GM23248 (cell line): Measurements from ENCODE around the gene UBXN11. TPM values are rescaled to one million over a fixed set of nuclear protein-coding genes. Genes with fewer than 3 reads are reported as not detected.

Source experiments
- DNase-seq: peaks from one replicate; pipeline ENCODE4 v3.0.0-alpha.2; 2015
- H2AFZ ChIP-seq: fragments of 200-600 bp; sonication (generic); 2 replicates; pipeline ENCODE4 v1.6.1; 2016; ENCODE audit warnings: antibody characterized with exemption
- H3F3A ChIP-seq: fragments of 200-600 bp; sonication (generic); 2 replicates; pipeline ENCODE4 v1.6.1; 2016; ENCODE audit warnings: mild to moderate bottlenecking, antibody characterized with exemption, mixed run types; ENCODE audit not compliant: insufficient read depth
- H3K27ac ChIP-seq: fragments of 200-600 bp; sonication (generic); 2 replicates; pipeline ENCODE4 v1.5.1; 2016; ENCODE audit warnings: mild to moderate bottlenecking
- H3K27me3 ChIP-seq: fragments of 200-600 bp; sonication (generic); replicated peaks from 2 replicates; pipeline ENCODE4 v1.6.1; 2016; ENCODE audit warnings: mild to moderate bottlenecking; ENCODE audit not compliant: insufficient read depth
- H3K36me3 ChIP-seq: fragments of 200-600 bp; sonication (generic); 2 replicates; pipeline ENCODE4 v1.6.1; 2016; ENCODE audit warnings: low read depth, mild to moderate bottlenecking
- H3K4me1 ChIP-seq: fragments of 200-600 bp; sonication (generic); 2 replicates; pipeline ENCODE4 v1.6.1; 2016; ENCODE audit warnings: mild to moderate bottlenecking; ENCODE audit not compliant: insufficient read depth
- H3K4me2 ChIP-seq: fragments of 200-600 bp; sonication (generic); one replicate; pipeline ENCODE4 v1.6.1; 2016; ENCODE audit warnings: mild to moderate bottlenecking; ENCODE audit not compliant: unreplicated experiment
- H3K4me3 ChIP-seq: fragments of 200-600 bp; sonication (generic); 2 replicates; pipeline ENCODE4 v1.5.1; 2016; ENCODE audit warnings: mild to moderate bottlenecking
- H3K79me2 ChIP-seq: fragments of 200-600 bp; sonication (generic); 2 replicates; pipeline ENCODE4 v1.6.1; 2016; ENCODE audit warnings: mild to moderate bottlenecking; ENCODE audit not compliant: insufficient read depth
- H3K9ac ChIP-seq: fragments of 200-600 bp; sonication (generic); 2 replicates; pipeline ENCODE4 v1.6.1; 2016; ENCODE audit warnings: mild to moderate bottlenecking
- H3K9me2 ChIP-seq: fragments of 200-600 bp; sonication (generic); 2 replicates; pipeline ENCODE4 v1.6.1; 2016; ENCODE audit warnings: mixed run types, mild to moderate bottlenecking, moderate library complexity; ENCODE audit not compliant: insufficient read depth
- H3K9me3 ChIP-seq: fragments of 200-600 bp; sonication (generic); one replicate; pipeline ENCODE4 v1.6.1; 2017; ENCODE audit warnings: low read depth
- H4K20me1 ChIP-seq: fragments of 200-600 bp; sonication (generic); 2 replicates; pipeline ENCODE4 v1.6.0; 2016; ENCODE audit not compliant: insufficient read depth
- EZH2 ChIP-seq: fragments of 200-600 bp; sonication (generic); IDR thresholded peaks from 2 replicates; pipeline ENCODE4 v1.6.1; 2018; ENCODE audit warnings: antibody characterized with exemption, mild to moderate bottlenecking; ENCODE audit not compliant: insufficient read depth, poor library complexity, severe bottlenecking
- EZH2phosphoT487 ChIP-seq: fragments of 200-600 bp; sonication (generic); IDR thresholded peaks from 2 replicates; pipeline ENCODE4 v1.6.1; 2018; ENCODE audit warnings: antibody characterized with exemption, moderate library complexity, mild to moderate bottlenecking, low read depth; ENCODE audit not compliant: insufficient read depth
- WGBS, 2 experiments: methylation state at CpG; one replicate each; pipeline ENCODE4 v1.1.6; 2015 to 2017; ENCODE audit warnings: low lambda C conversion rate in 2 of 2, low coverage in 1 of 2; ENCODE audit errors: missing lambda C conversion rate in 2 of 2; 5-methylcytosine and 5-hydroxymethylcytosine counted together
- in situ Hi-C: fragments of 300-500 bp; cut with MboI; formaldehyde crosslinking; loops from 2 replicates; pipeline ENCODE4 v1.15.0; 2020
- polyA plus RNA-seq: library from polyadenylated mRNA; unstranded; fragments of >200 nt; fragmentation: Nextera tagmentation; extraction: Ambion mirVana; gene quantifications from 2 replicates; pipeline ENCODE4 v1.2.1, GENCODE V29; 2016
- total RNA-seq: library from RNA; depleted of rRNA; stranded (reverse); fragments of >200 nt; shearing (Covaris generic); gene quantifications from 2 replicates; pipeline ENCODE4 v1.2.3, GENCODE V29; 2014

UBXN11 gene
- total and polyA plus RNA-seq, 2 experiments from 2014 or later: 5.8 to 12.7 TPM

DNA sequence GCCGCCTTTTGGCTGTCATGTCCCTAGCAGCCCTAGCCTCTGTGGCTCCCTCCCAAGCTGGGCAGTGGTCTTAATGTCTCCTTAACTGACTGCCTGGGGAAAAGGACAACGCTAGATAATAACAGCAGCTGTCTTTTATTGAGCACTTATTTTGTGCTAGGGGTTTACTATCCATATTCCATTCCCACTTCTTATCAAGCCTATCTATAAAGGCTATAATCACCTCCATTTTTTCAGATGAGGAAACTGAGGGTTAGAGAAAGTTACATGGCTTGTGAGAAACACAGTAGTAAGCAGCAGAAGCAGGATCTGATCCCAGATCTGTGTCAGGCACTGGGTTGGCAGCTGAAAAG lies 20.4 kb downstream of the UBXN11 start:
- Histone ChIP-seq H3K27ac (0 out of 2 replicates have a peak overlapping the region, but pooled peaks have one; percentile 24), H4K20me1 (peaks cover 3% of the 10 kb centered on the region; the same call in 1 of the 2 replicates), H3K36me3 (0 out of 2 replicates have a peak, but pooled peaks cover 7% of the 10 kb centered on the region), H3K9me3 (no peaks in the 10 kb centered on the region), H3K79me2 (peaks cover 23% of the 10 kb centered on the region), H3K4me2 (no peak overlapping the region), H3K27me3 (no peaks in the 10 kb centered on the region), H3F3A (peaks cover 57% of the 10 kb centered on the region), H3K4me3 (no peak overlapping the region), H2AFZ (no peak overlapping the region), H3K9ac (no peak overlapping the region), H3K4me1 (peaks cover 37% of the 10 kb centered on the region), H3K9me2 (no peaks in the 10 kb centered on the region)
- 79 to 100% methylated on average over 1 to 2 of the region's 2 CpGs for WGBS, 2 experiments
- DNase-seq: no peak
- in situ Hi-C loops: no loop called here
- no peak for TF ChIP-seq EZH2
- no peak for TF ChIP-seq EZH2phosphoT487

DNA sequence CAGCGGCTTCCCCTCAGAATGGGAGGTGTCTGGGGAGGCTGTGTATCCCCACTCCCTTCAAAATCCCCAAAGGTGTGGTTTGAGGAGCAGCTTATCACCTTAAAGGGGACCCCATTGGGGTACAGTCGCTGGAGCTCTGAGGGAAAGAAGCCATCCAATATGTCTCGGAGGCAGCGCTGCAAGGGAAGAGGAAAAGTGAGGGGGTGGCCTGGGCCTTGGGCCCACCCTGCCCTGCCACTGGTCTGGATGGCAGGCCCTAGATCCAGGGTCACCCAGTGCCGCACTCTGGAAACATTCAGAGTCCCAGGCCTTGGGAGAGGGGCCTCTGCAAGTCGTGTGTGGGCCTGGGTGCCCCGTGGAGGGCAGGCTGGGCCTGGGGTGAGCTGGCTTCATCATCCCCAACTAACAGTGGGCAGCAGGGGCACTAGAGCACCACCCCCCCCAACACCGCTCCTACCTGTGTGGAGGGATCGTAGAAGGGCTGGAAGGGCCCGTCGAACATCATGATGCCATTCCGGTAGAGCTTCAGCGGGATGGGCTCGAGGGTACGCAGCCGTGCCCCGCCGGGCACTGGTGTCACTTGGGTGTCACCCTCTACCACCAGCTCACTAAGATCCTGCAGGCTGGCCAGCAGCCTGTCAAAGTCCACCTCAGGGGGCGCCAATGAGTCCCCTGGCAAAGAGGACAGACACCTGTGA lies 20.9 kb downstream of the UBXN11 start:
- 0 out of 2 replicates have a peak, but pooled peaks cover 8% of the 10 kb centered on the region for H3K36me3 ChIP-seq
- peak overlapping the region; percentile 5 for H3K4me2 ChIP-seq
- DNase-seq: peak; percentile 32
- peaks cover 57% of the 10 kb centered on the region for H3F3A ChIP-seq
- in situ Hi-C loops: no loop called here
- no peak overlapping the region for H3K9ac ChIP-seq
- H4K20me1 ChIP-seq: peaks cover 3% of the 10 kb centered on the region; the same call in 1 of the 2 replicates
- H2AFZ ChIP-seq: no peak overlapping the region
- no peak overlapping the region for H3K4me3 ChIP-seq
- H3K9me2 ChIP-seq: no peaks in the 10 kb centered on the region
- WGBS, 2 experiments: 79 to 83% methylated on average over 18 to 19 of the region's 19 CpGs
- H3K4me1 ChIP-seq: peaks cover 38% of the 10 kb centered on the region
- H3K9me3 ChIP-seq: no peaks in the 10 kb centered on the region
- H3K27ac ChIP-seq: peak overlapping the region; percentile 39
- no peaks in the 10 kb centered on the region for H3K27me3 ChIP-seq
- TF ChIP-seq EZH2 (no peak), EZH2phosphoT487 (no peak)
- H3K79me2 ChIP-seq: peaks cover 28% of the 10 kb centered on the region

DNA sequence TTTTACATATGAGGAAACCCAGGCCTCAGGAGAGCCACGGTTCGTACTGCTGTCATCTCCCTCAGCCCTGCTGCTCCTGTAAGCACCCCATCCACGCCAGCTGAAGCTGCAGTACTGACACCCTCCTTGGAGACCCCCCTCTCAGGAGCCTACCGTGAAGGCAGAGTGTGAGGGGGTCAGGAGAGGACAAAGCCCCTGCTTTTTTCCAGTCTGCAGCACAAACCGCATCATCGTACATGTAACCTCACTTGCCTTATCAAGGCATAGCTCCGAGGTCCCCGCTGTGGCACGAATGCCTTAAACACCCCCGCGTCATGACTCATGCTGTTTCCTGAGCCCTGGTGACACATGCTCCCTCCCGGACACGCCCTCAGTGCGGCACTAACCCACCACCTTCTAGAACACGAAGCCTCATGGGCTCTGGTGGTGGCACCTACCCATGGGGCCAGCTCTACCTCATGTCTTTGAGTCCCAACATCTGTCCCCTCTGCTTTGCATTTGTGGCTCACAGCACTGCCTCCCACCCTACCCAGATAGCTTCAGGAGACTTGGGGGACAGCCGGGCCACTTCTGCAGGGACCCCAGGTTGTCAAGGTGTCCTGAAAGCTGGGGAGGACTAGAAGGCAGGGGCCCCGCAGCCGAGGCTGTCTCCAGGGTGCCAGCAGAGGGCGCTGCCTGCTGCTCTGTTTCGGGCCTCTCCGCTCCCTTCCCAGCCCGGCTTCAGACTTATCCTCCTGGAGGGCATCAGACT lies 21.7 kb downstream of the UBXN11 start:
- peak; percentile 100 for DNase-seq
- H3K4me1 ChIP-seq: peaks cover 38% of the 10 kb centered on the region
- 24 to 25% methylated on average over 22 of the region's 22 CpGs for WGBS, 2 experiments
- TF ChIP-seq EZH2phosphoT487 (no peak), EZH2 (no peak)
- peaks cover 57% of the 10 kb centered on the region for H3F3A ChIP-seq
- in situ Hi-C loops: no loop called here
- H3K4me2 ChIP-seq: peak overlapping the region; percentile 64
- H3K4me3 ChIP-seq: peak overlapping the region; percentile 34; the same call in 1 of the 2 replicates
- peak overlapping the region; percentile 52 for H3K9ac ChIP-seq
- peak overlapping the region; percentile 95 for H3K27ac ChIP-seq
- H2AFZ ChIP-seq: no peak overlapping the region
- H3K79me2 ChIP-seq: peaks cover 34% of the 10 kb centered on the region
- H3K9me2 ChIP-seq: no peaks in the 10 kb centered on the region
- H3K36me3 ChIP-seq: 0 out of 2 replicates have a peak, but pooled peaks cover 8% of the 10 kb centered on the region
- peaks cover 3% of the 10 kb centered on the region; the same call in 1 of the 2 replicates for H4K20me1 ChIP-seq
- H3K27me3 ChIP-seq: no peaks in the 10 kb centered on the region
- H3K9me3 ChIP-seq: no peaks in the 10 kb centered on the region

GRCh38 chr1:26283871-26284596 lies 22.4 kb downstream of the UBXN11 start:
- Histone ChIP-seq H3F3A (peaks cover 63% of the 10 kb centered on the region), H3K9ac (peak overlapping the region; percentile 52), H3K4me3 (peak overlapping the region; percentile 34; the same call in 1 of the 2 replicates), H3K4me2 (peak overlapping the region; percentile 64), H3K9me3 (no peaks in the 10 kb centered on the region), H4K20me1 (peaks cover 3% of the 10 kb centered on the region; the same call in 1 of the 2 replicates), H3K9me2 (no peaks in the 10 kb centered on the region), H3K4me1 (peaks cover 43% of the 10 kb centered on the region), H3K79me2 (peaks cover 34% of the 10 kb centered on the region), H2AFZ (no peak overlapping the region), H3K27ac (peak overlapping the region; percentile 95), H3K36me3 (0 out of 2 replicates have a peak, but pooled peaks cover 8% of the 10 kb centered on the region), H3K27me3 (no peaks in the 10 kb centered on the region)
- in situ Hi-C loops: no loop called here
- DNase-seq: peak; percentile 33
- WGBS, 2 experiments: 86 to 90% methylated on average over 12 of the region's 12 CpGs
- TF ChIP-seq EZH2: no peak
- no peak for TF ChIP-seq EZH2phosphoT487
